Mucosa of stomach (tissue), 1 donor: ENCODE results near the gene PPIE.
A peak's percentile ranks its signal among the peaks of the same experiment; 100 is the strongest.

Experiments
- H3K27me3 ChIP-seq: one replicate; pipeline ENCODE4 v1.7.0; 2013; ENCODE audit warnings: mild to moderate bottlenecking, low read length; ENCODE audit not compliant: control insufficient read depth, insufficient read depth
- H3K36me3 ChIP-seq: one replicate; pipeline ENCODE4 v1.7.0; 2013; ENCODE audit warnings: low read length; ENCODE audit not compliant: control insufficient read depth, insufficient read depth
- H3K4me1 ChIP-seq: one replicate; pipeline ENCODE4 v1.7.0; 2013; ENCODE audit warnings: mild to moderate bottlenecking, low read length; ENCODE audit not compliant: control insufficient read depth, insufficient read depth
- H3K4me3 ChIP-seq: one replicate; pipeline ENCODE4 v1.7.0; 2013; ENCODE audit warnings: low read length
- H3K9ac ChIP-seq: one replicate; pipeline ENCODE4 v1.7.0; 2013; ENCODE audit warnings: mild to moderate bottlenecking, low read length, moderate library complexity
- H3K9me3 ChIP-seq: one replicate; pipeline ENCODE4 v1.7.0; 2013; ENCODE audit warnings: mild to moderate bottlenecking, low read length, moderate library complexity; ENCODE audit not compliant: control insufficient read depth
- donor health status: Pancreatic carcinoma.

PPIE gene

GRCh38 chr1:39738622-39739366 lies at the start of gene PPIE:
TSS of gene PPIE (plus strand) at chr1:39738882. CDS start at chr1:39738901, 19 bp downstream.
- Histone ChIP-seq H3K9me3 (no peaks in the 10 kb centered on the region), H3K27me3 (peaks cover 10% of the 10 kb centered on the region), H3K36me3 (no peaks in the 10 kb centered on the region), H3K4me1 (peaks cover 9% of the 10 kb centered on the region), H3K9ac (peak within 1 kb of the TSS; percentile 75), H3K4me3 (peak within 1 kb of the TSS; percentile 78)

GRCh38 chr1:39689214-39689613 lies 49.5 kb upstream of the PPIE start:
- H3K9ac ChIP-seq: no peak overlapping the region
- no peaks in the 10 kb centered on the region for H3K36me3 ChIP-seq
- H3K4me3 ChIP-seq: no peak overlapping the region
- H3K9me3 ChIP-seq: no peaks in the 10 kb centered on the region
- H3K4me1 ChIP-seq: peaks cover 16% of the 10 kb centered on the region
- H3K27me3 ChIP-seq: peaks cover 77% of the 10 kb centered on the region

GRCh38 chr1:39689635-39690034 lies 49.0 kb upstream of the PPIE start:
- no peaks in the 10 kb centered on the region for H3K36me3 ChIP-seq
- H3K27me3 ChIP-seq: peaks cover 72% of the 10 kb centered on the region
- H3K9ac ChIP-seq: no peak overlapping the region
- peaks cover 16% of the 10 kb centered on the region for H3K4me1 ChIP-seq
- H3K9me3 ChIP-seq: no peaks in the 10 kb centered on the region
- no peak overlapping the region for H3K4me3 ChIP-seq

GRCh38 chr1:39690225-39690624 lies 48.5 kb upstream of the PPIE start:
- no peaks in the 10 kb centered on the region for H3K36me3 ChIP-seq
- H3K9me3 ChIP-seq: no peaks in the 10 kb centered on the region
- no peak overlapping the region for H3K4me3 ChIP-seq
- H3K9ac ChIP-seq: no peak overlapping the region
- H3K27me3 ChIP-seq: peaks cover 71% of the 10 kb centered on the region
- peaks cover 16% of the 10 kb centered on the region for H3K4me1 ChIP-seq

- H3K9ac ChIP-seq: no peak overlapping the region
- no peaks in the 10 kb centered on the region for H3K9me3 ChIP-seq
- H3K36me3 ChIP-seq: no peaks in the 10 kb centered on the region
- H3K4me1 ChIP-seq: peaks cover 16% of the 10 kb centered on the region
- no peak overlapping the region for H3K4me3 ChIP-seq
- peaks cover 72% of the 10 kb centered on the region for H3K27me3 ChIP-seq
These were observed 47.8 kb upstream of the PPIE start for GRCh38 chr1:39690794-39691382.

GRCh38 chr1:39691383-39692151 lies 47.1 kb upstream of the PPIE start, which contains the start of gene HPCAL4:
TSS of gene HPCAL4 (minus strand) at chr1:39691433. CDS start at chr1:39684603, 6,830 bp downstream.
- Histone ChIP-seq H3K4me3 (peak within 1 kb of the TSS; percentile 14), H3K27me3 (peaks cover 70% of the 10 kb centered on the region), H3K4me1 (peaks cover 16% of the 10 kb centered on the region), H3K9me3 (no peaks in the 10 kb centered on the region), H3K9ac (no peak within 1 kb of the TSS), H3K36me3 (no peaks in the 10 kb centered on the region)

- H3K4me1 ChIP-seq: peaks cover 16% of the 10 kb centered on the region
- no peak overlapping the region for H3K4me3 ChIP-seq
- no peaks in the 10 kb centered on the region for H3K36me3 ChIP-seq
- no peak overlapping the region for H3K9ac ChIP-seq
- H3K9me3 ChIP-seq: no peaks in the 10 kb centered on the region
- peaks cover 62% of the 10 kb centered on the region for H3K27me3 ChIP-seq
These were observed 46.3 kb upstream of the PPIE start for GRCh38 chr1:39692152-39693074.

- no peak overlapping the region for H3K9ac ChIP-seq
- H3K9me3 ChIP-seq: no peaks in the 10 kb centered on the region
- no peak overlapping the region for H3K4me3 ChIP-seq
- H3K27me3 ChIP-seq: peaks cover 56% of the 10 kb centered on the region
- H3K4me1 ChIP-seq: peaks cover 16% of the 10 kb centered on the region
- H3K36me3 ChIP-seq: no peaks in the 10 kb centered on the region
These were observed 44.7 kb upstream of the PPIE start for GRCh38 chr1:39694026-39694425.

GRCh38 chr1:39695016-39695415 lies 43.7 kb upstream of the PPIE start:
- no peak overlapping the region for H3K4me3 ChIP-seq
- no peaks in the 10 kb centered on the region for H3K9me3 ChIP-seq
- no peak overlapping the region for H3K9ac ChIP-seq
- peaks cover 16% of the 10 kb centered on the region for H3K4me1 ChIP-seq
- H3K36me3 ChIP-seq: no peaks in the 10 kb centered on the region
- H3K27me3 ChIP-seq: peaks cover 47% of the 10 kb centered on the region

- Histone ChIP-seq H3K9me3 (no peaks in the 10 kb centered on the region), H3K27me3 (peaks cover 34% of the 10 kb centered on the region), H3K36me3 (no peaks in the 10 kb centered on the region), H3K9ac (no peak overlapping the region), H3K4me1 (peaks cover 11% of the 10 kb centered on the region), H3K4me3 (no peak overlapping the region)
These were observed 42.2 kb upstream of the PPIE start for GRCh38 chr1:39696448-39696847.

- peaks cover 11% of the 10 kb centered on the region for H3K4me1 ChIP-seq
- no peak overlapping the region for H3K9ac ChIP-seq
- H3K9me3 ChIP-seq: no peaks in the 10 kb centered on the region
- no peak overlapping the region for H3K4me3 ChIP-seq
- H3K36me3 ChIP-seq: no peaks in the 10 kb centered on the region
- H3K27me3 ChIP-seq: peaks cover 13% of the 10 kb centered on the region
These were observed 40.1 kb upstream of the PPIE start for GRCh38 chr1:39698568-39698967.
